GM19351 (cell line): ENCODE results near the gene TMC8.
A peak's percentile ranks its signal among the peaks of the same experiment; 100 is the strongest.

Experiments
- ATAC-seq: cut with Tn5 transposase; IDR thresholded peaks from one replicate; pipeline ENCODE4 v1.9.1; 2021; ENCODE audit warnings: mild to moderate bottlenecking, moderate library complexity; ENCODE audit not compliant: unreplicated experiment

Gene TMC8

GRCh38 chr17:78174346-78174869, 43.8 kb downstream of the TMC8 start:
- ATAC-seq, result no peak

DNA sequence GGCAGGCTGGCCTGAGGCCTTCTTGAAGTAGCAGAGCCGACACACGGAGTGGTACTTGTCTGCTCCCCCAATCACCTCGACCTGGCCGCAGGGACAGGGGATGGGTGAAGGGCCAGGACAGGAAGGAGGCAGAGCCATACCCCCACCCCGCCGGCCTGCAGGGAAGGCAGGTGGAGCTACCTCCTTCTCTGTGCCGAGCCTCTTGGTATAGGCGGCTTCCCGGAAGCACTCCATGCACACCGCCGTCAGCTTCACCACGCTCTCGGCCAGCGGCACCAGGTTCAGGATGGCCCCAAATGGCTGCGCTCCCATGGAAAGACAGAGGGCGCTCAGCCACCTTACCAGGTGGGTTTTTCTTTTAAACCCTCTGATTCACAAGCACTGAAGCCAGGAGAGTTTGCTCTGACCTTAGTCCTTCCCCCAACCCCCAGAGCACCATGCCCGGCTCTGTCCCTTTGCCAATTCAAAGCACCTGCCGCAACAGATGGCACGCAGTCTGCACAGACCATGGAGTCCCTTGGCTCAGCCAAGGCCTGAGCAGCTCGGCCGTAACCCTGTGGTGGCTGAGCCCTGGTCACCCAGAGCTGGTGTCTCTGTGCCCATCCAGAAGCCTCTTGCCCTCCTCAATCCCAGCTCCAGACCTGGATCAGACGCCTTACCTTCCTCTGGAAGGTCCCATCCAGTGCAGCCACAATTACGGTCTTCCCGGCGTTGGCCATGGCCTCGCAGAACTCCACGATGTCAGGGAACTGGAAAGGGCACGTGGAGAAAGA, 44.5 kb downstream of the TMC8 start:
- no peak for ATAC-seq

DNA sequence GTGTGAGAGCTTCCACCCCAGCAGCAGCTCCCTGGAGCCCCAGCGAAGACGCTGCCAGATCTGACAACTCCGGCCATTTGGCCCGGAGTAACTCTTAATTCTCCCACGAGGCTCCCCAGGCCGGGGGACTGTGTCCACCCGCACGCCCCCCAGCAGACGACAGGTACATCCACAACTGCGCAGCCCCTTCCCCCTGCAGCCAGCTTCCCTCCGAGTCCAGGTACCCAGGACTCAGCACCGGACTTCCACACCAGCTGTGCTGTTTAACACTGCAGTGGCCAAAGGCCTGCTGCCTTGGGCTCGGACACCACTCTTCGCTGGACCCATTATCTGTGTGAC, 45.0 kb downstream of the TMC8 start:
- ATAC-seq, result no peak

DNA sequence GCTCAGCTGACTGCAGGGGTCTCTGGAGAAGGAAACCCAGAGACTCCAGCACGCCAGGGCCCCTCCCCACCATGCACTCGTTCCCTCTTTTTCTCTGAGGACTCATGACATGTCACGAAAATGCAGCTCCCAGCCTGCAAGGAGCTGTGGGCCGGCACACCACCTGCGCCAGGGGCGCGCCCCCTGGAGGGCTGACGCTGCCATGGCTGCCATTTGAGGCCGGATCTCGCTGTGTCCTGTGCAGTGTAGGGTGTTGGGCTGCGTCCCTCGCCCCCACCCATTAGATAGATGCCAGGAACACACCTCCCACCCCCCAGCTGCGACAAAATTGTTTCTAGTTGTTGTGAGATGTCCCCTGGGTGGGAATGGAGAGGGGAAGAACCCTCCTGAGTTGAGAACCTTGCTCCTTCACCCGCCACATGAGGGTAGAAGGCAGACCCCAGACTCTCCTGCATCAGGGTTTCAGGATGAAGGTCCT, 46.0 kb downstream of the TMC8 start:
- no peak for ATAC-seq

GRCh38 chr17:78179372-78179771, 48.8 kb downstream of the TMC8 start:
- no peak for ATAC-seq

DNA sequence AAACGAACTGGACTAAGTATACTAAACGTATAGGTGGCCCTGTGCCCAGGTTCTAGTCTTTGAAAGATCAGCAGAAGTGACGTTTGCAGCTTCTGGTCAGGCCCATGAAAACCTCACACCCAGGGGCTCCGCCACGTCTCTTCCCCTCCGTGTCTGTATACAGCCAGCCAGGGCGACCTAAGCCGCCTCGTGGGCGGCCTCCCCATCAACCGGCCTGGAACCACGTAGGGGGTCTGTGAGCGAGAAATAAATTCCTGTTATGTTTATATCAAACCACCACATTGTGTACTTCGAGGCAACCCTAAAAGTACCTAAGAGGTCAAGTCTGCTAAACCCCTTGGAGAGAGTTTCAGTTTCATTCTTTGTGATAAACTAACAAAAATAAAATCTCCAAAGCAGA, 49.5 kb downstream of the TMC8 start:
- no peak for ATAC-seq

GRCh38 chr17:78180508-78180907, 49.9 kb downstream of the TMC8 start:
- ATAC-seq, result no peak

- ATAC-seq, result no peak
Observed at GRCh38 chr17:78182504-78182903, 51.9 kb downstream of the TMC8 start.

DNA sequence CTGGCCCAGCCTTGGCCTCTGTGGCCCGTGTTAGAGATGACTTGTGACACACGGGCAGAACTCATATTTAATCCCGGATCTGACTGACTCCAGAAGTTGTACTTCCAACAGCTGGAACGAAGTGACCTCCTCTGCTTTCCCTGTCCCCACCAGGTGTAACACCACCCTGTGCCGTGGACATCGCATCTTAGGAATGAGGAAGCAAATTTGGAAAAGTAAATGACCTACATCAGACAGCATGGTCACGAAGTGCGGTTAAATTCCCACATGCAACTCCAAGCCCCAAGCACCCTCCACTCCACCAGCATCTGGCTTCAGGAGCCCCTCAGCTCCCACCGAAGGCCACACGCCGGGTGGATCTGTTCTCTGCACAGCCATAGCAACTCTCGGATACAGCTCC, 53.3 kb downstream of the TMC8 start:
- no peak for ATAC-seq

DNA sequence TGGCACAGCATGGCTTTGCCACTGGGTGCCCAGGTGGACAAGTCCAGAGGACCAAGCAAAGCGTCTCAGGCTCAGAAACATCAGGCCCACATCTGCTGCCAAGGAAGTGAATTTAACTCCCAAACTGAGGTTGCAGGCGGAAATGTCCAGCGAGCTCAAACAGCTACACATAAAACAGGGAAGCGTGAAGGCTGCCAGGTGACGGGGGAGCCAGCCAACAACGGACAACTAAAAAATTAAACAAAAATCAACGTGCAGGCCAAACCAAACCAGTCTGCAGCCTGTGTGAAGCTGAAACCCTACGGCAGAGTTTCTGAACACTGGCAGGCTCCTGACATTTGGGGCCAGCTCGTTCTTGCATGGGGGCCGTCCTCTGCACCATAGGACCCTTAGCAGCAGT, 53.8 kb downstream of the TMC8 start:
- ATAC-seq, result no peak

GRCh38 chr17:78184868-78185267, 54.3 kb downstream of the TMC8 start:
- ATAC-seq, result no peak

GRCh38 chr17:78185981-78186691, 55.6 kb downstream of the TMC8 start:
- ATAC-seq, result no peak

DNA sequence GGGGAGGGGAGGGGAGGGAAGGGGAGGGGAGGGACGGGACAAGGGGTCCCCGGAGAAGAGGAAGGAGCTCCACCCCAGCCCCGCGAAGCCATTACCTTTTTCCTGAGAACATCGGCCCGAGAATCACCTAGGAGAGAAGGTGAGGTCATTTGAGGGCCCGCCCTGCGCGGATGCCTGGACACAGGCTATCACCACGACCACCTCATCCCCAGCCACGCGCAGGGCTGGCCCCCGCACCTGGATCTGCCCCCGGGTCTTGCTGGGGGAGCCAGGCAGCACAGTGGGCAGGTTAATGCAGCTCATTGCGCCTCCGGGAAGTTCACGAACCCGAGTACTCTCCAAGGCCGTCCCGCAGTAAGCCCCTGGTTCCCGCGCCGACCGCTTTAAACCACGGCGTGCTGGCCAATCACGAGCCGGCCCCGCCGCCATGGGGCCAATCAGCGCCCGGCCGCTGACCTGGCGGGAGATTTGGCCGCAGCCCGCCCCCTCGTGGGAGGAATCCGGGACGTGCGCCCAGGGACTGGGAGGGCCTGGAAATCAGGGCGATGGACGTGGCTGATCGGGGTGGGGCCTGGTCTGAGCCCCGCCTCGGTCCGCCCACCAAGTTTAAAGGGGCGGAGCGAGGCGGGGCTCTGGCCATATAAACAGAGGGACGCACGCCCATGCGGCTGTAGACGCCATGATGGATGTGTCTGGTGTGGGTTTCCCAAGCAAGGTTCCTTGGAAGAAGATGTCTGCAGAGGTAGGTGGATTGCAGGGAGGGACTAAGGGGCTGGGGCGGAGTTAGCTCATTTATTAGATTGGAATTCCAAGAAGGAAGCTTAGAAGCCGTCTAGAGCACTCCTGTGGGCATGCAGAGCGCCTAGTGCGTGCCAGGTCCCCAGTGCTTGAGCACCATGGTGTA, 56.4 kb downstream of the TMC8 start, which contains the start of the genes AFMID and TK1:
AFMID (plus strand) TSS at position 671 of the 904 bp plus-strand sequence; CDS start at position 680, 9 bp downstream.
TK1 (minus strand) TSS at position 361 of the 904 bp plus-strand sequence; CDS start at position 303, 58 bp downstream.
- ATAC-seq, result peak; percentile 85
